GM12878 (cell line): ENCODE data around the gene VAC14. TPM values are rescaled to one million over a fixed set of nuclear protein-coding genes. Genes with fewer than 3 reads are reported as not detected.
"Not testable (repeated sequence)": the region's sequence is repeated elsewhere in the genome, so short reads cannot be mapped to it uniquely, and the experiment has no call there.

Source experiments
- ATAC-seq: fragments of 200-7000 bp; cut with Tn5 transposase; 3 replicates; pipeline ENCODE4 v1.9.1; 2020; ENCODE audit warnings: mild to moderate bottlenecking, moderate library complexity
- BruUV-seq: library from RNA; stranded (reverse); fragments of 400-500 nt; replicated peaks from 2 replicates; lab custom pipeline; 2021; lab: Mats Ljungman, UMichigan
- CTCF ChIA-PET: fragments of 300-600 bp; sonication (Branson Sonifier 250); formaldehyde crosslinking; extraction: SDS; loops from one replicate; lab custom pipeline; 2021; ENCODE audit warnings: inconsistent platforms; lab: Yijun Ruan, JAX
- POLR2A ChIA-PET: fragments of 350-600 bp; formaldehyde crosslinking; extraction: SDS; loops from one replicate; lab custom pipeline; 2021; ENCODE audit warnings: inconsistent platforms; lab: Charles Lee
- RAD21 ChIA-PET: fragments of 300-600 bp; sonication (Branson Sonifier 250); formaldehyde crosslinking; loops from one replicate; lab custom pipeline; 2023; ENCODE audit warnings: antibody characterized with exemption; ENCODE audit not compliant: unreplicated experiment; lab: Charles Lee
- SMC1A ChIA-PET: fragments of 300-600 bp; sonication (Branson Sonifier 250); formaldehyde crosslinking; loops from one replicate; lab custom pipeline; 2023; ENCODE audit not compliant: unreplicated experiment, uncharacterized antibody; lab: Charles Lee
- DNase-seq: peaks from one replicate; pipeline ENCODE4 v3.0.0-alpha.2; 2011; ENCODE audit warnings: low read depth, low spot score
- FAIRE-seq: peaks from 3 replicates; lab custom pipeline; 2011; peaks lifted over from hg19 to GRCh38; lab: Jason Lieb, UNC
- H2AFZ ChIP-seq: 2 replicates; pipeline ENCODE4 v1.6.0; 2011; ENCODE audit warnings: low read depth, low read length, control low read depth; ENCODE audit not compliant: control insufficient read depth
- H3K27ac ChIP-seq: 2 replicates; pipeline ENCODE4 v1.5.1; 2011; ENCODE audit warnings: control low read depth; ENCODE audit not compliant: control insufficient read depth, insufficient read depth
- H3K27me3 ChIP-seq, 2 experiments: replicated peaks in 1 of 2; 2 replicates each; pipeline versions ENCODE4 v1.6.0 to v1.6.1; 2011; ENCODE audit warnings: low read length in 1 of 2; ENCODE audit not compliant: control insufficient read depth in 2 of 2, insufficient read depth in 2 of 2
- H3K36me3 ChIP-seq, 2 experiments: 2 replicates each; pipeline ENCODE4 v1.5.1; 2011; ENCODE audit warnings: low read length in 1 of 2; ENCODE audit not compliant: control insufficient read depth in 2 of 2, insufficient read depth in 2 of 2
- H3K4me1 ChIP-seq: 2 replicates; pipeline ENCODE4 v1.6.1; 2011; ENCODE audit warnings: mild to moderate bottlenecking, low read length, moderate library complexity, mixed read lengths; ENCODE audit not compliant: control insufficient read depth, insufficient read depth
- H3K4me2 ChIP-seq: 2 replicates; pipeline ENCODE4 v1.6.0; 2011; ENCODE audit warnings: control low read depth; ENCODE audit not compliant: control insufficient read depth, insufficient read depth
- H3K4me3 ChIP-seq: fragments of 200-600 bp; sonication (generic); 2 replicates; pipeline ENCODE4 v1.5.1; 2016
- H3K79me2 ChIP-seq: 2 replicates; pipeline ENCODE4 v1.6.0; 2011; ENCODE audit warnings: low read length; ENCODE audit not compliant: control insufficient read depth, insufficient read depth
- H3K9ac ChIP-seq: 2 replicates; pipeline ENCODE4 v1.8.0; 2011; ENCODE audit warnings: low read length, control low read depth, mixed read lengths; ENCODE audit not compliant: control insufficient read depth, insufficient read depth
- H3K9me3 ChIP-seq: replicated peaks from 3 replicates; pipeline ENCODE4 v1.5.1; 2011; ENCODE audit warnings: mild to moderate bottlenecking, low read length; ENCODE audit not compliant: control insufficient read depth, insufficient read depth
- H4K20me1 ChIP-seq: 2 replicates; pipeline ENCODE4 v1.6.0; 2011; ENCODE audit not compliant: control insufficient read depth, insufficient read depth
- BRCA1 ChIP-seq: IDR thresholded peaks from 2 replicates; pipeline ENCODE4 v1.6.1; 2011; ENCODE audit warnings: low read depth, low read length, improper control_type of control experiment
- CUX1 ChIP-seq: IDR thresholded peaks from 2 replicates; pipeline ENCODE4 v1.6.1; 2012; ENCODE audit warnings: improper control_type of control experiment, low read depth, low read length; ENCODE audit not compliant: insufficient replicate concordance
- ESRRA ChIP-seq: IDR thresholded peaks from 2 replicates; pipeline ENCODE4 v1.6.1; 2012; ENCODE audit warnings: mild to moderate bottlenecking, low read length, improper control_type of control experiment
- KLF5 ChIP-seq: fragments of 450-650 bp; IDR thresholded peaks from 2 replicates; pipeline ENCODE4 v1.6.1; 2014; ENCODE audit warnings: mild to moderate bottlenecking; ENCODE audit not compliant: partially characterized antibody
- POLR2AphosphoS2 ChIP-seq: IDR thresholded peaks from 2 replicates; pipeline ENCODE4 v1.6.1; 2011; ENCODE audit warnings: low read depth, mild to moderate bottlenecking, low read length, improper control_type of control experiment, moderate library complexity
- TARDBP ChIP-seq: IDR thresholded peaks from 2 replicates; pipeline ENCODE4 v1.6.1; 2016; ENCODE audit warnings: borderline replicate concordance
- TCF3 ChIP-seq: IDR thresholded peaks from 2 replicates; pipeline ENCODE4 v1.6.1; 2012; ENCODE audit warnings: low read depth, mild to moderate bottlenecking, low read length, borderline replicate concordance; ENCODE audit not compliant: insufficient read depth
- WGBS: methylation state at CpG from one replicate; pipeline ENCODE4 v1.1.6; 2016; ENCODE audit warnings: low lambda C conversion rate; ENCODE audit not compliant: insufficient replicate concordance, insufficient coverage; ENCODE audit errors: missing lambda C conversion rate; 5-methylcytosine and 5-hydroxymethylcytosine counted together
- in situ Hi-C: fragments of 300-500 bp; cut with MboI; formaldehyde crosslinking; loops from 9 replicates; pipeline ENCODE4 v1.14.3; 2018; ENCODE audit warnings: mixed read lengths
- intact Hi-C: fragments of 100-400 bp; cut with micrococcal nuclease; formaldehyde crosslinking; loops from one replicate; pipeline ENCODE4 v1.14.2; 2022; ENCODE audit not compliant: unreplicated experiment
- polyA plus RNA-seq, 11 experiments: library from polyadenylated mRNA; depleted of rRNA in 4 of 11; unstranded in 6 of 11; stranded (reverse) in 5 of 11; fragments of >200 nt; fragmentation: Nextera tagmentation in 4 of 11; fragmentation: Illumina TruSeq in 1 of 11; extraction: Ambion mirVana in 4 of 11; extraction: Trizol in 1 of 11; gene quantifications; 1 replicate in 1 of 11; 2 replicates in 10 of 11; pipeline versions ENCODE4 v1.2.1 to v1.2.3, GENCODE V29; 2011 to 2016; ENCODE audit warnings: inconsistent platforms in 2 of 11, missing spikeins in 2 of 11, low read depth in 1 of 11
- total RNA-seq, 4 experiments: library from RNA; depleted of rRNA in 3 of 4; stranded (reverse); fragments of >200 nt in 3 of 4; fragmentation: Illumina TruSeq in 1 of 4; extraction: Trizol in 1 of 4; gene quantifications; 2 replicates each; pipeline versions ENCODE4 v1.2.1 to v1.2.3, GENCODE V29; 2013 to 2021
- TF ChIP-seq, protein P1 (sequence below): fragments of 150-350 bp; IDR thresholded peaks from 2 replicates; pipeline ENCODE4 v1.6.1; 2016; ENCODE audit warnings: low read depth, low read length

The VAC14 gene
- total and polyA plus RNA-seq, 10 of the 15 experiments (the other 5 are each of a cell fraction or from before 2014, with no cell fraction given) = 1.3 to 45.5 (median 25.5) TPM

DNA sequence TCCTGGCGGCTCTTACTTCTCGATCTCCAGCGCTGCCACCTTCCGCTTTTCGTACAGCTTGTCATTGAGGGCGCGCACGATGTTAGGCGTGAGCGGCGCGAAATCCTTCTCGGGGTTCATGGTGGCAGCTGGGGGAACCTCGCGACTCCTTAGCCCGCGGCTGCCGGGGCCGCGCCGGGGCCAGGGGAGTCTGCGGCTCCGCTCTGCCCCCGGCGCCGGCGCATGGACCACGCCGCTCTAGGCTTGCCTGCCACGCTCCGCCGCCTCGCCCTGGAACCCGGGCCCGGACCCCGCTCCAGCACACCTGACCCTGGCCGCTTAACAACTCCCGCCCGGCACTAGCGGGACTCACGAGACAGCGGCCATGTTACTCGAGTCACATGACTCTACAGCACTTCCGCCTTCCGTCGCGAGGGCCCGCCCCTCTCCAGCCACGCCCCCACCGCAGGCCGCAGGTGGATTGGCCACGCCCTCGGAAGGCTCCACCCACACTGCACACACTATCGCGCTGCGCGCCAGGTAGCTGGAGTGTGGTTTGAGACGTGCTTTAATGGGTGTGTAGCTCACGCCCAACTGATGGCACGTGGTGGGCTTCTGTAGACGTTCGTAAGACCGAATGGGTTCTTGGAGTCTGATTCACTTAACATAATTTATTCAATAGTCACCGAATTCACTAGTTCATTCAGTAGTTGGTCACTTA lies at the start of gene VAC14 (continued):
- TF ChIP-seq, protein P1, sequence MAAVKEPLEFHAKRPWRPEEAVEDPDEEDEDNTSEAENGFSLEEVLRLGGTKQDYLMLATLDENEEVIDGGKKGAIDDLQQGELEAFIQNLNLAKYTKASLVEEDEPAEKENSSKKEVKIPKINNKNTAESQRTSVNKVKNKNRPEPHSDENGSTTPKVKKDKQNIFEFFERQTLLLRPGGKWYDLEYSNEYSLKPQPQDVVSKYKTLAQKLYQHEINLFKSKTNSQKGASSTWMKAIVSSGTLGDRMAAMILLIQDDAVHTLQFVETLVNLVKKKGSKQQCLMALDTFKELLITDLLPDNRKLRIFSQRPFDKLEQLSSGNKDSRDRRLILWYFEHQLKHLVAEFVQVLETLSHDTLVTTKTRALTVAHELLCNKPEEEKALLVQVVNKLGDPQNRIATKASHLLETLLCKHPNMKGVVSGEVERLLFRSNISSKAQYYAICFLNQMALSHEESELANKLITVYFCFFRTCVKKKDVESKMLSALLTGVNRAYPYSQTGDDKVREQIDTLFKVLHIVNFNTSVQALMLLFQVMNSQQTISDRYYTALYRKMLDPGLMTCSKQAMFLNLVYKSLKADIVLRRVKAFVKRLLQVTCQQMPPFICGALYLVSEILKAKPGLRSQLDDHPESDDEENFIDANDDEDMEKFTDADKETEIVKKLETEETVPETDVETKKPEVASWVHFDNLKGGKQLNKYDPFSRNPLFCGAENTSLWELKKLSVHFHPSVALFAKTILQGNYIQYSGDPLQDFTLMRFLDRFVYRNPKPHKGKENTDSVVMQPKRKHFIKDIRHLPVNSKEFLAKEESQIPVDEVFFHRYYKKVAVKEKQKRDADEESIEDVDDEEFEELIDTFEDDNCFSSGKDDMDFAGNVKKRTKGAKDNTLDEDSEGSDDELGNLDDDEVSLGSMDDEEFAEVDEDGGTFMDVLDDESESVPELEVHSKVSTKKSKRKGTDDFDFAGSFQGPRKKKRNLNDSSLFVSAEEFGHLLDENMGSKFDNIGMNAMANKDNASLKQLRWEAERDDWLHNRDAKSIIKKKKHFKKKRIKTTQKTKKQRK = no peak
- peak; percentile 38; the same call in 1 of the 2 replicates for TF ChIP-seq POLR2AphosphoS2
- no peak for TF ChIP-seq BRCA1
- no peak for TF ChIP-seq ESRRA
- peak; percentile 63; the same call in 1 of the 2 replicates for TF ChIP-seq TARDBP
- peak; percentile 65 for TF ChIP-seq KLF5
- 0 out of 2 replicates have a peak, but pooled peaks have one; percentile 19 for TF ChIP-seq TCF3
- TF ChIP-seq CUX1 = no peak

DNA sequence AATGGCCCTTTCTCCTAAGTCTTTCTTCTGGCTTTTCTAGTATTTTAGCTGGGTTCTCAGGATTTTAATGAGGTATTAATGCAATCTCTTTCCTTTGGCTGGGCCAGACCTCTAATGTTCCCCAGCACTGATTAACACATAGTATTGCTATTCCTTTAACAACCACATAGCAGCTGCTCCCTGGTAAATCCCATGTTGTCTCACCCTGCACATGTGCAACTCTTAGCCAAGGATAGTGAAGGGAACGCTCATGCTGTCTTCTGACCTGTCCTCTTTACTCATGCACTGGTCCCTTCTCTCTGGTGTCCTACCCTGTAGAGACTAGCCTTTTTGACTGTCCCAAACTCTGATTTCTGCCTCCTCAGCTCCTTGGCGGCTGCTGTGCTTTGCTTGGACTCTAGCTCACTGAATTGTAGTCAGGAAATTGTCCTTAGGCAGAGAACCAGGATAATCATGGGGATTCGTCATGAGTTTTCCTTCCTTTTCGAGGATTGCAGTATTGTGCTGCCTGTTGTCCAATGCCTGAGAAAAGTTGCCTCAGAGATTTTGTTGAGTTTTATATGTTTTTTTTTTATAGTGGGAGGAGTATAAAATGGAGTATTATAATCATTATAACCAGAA lies 22.6 kb upstream of the VAC14 start:
- H3K27ac ChIP-seq, H3K27me3 ChIP-seq, SMC1A ChIA-PET, H3K9ac ChIP-seq, H3K79me2 ChIP-seq, CTCF ChIA-PET, H3K4me2 ChIP-seq, POLR2A ChIA-PET, H2AFZ ChIP-seq, ATAC-seq, H3K4me3 ChIP-seq, intact Hi-C loops, in situ Hi-C loops, H4K20me1 ChIP-seq, H3K9me3 ChIP-seq, DNase-seq, BruUV-seq, RAD21 ChIA-PET, H3K36me3 ChIP-seq, FAIRE-seq, H3K4me1 ChIP-seq: not testable (repeated sequence)
- 0% methylated on average over 1 of the region's 4 CpGs for WGBS
